ENCODE results near the gene GPR65. TPM values are rescaled to one million over a fixed set of nuclear protein-coding genes. Genes with fewer than 3 reads are reported as not detected.

The GPR65 gene
- total and polyA plus RNA-seq, 3 donors from 2014 or later = 0.08 to 0.96 (median 0.31) TPM

DNA sequence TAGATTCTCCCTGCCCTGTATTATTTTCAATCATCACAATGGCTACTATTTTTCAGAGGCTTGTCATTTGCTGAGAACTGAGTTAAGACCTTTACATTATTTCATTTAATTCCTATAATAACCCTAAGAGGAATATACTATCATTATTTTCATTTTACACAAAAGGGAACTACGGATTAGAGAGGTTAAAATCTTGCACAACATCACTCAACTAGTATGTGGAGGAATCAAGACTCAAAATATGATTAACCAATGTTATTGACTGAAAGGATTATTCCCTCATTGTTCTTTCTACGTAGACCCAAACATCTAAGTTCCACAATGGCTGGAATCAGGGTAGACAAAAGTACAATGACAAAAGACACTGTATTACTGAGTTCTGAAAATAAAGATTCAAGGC, 45.0 kb downstream of the GPR65 start:
- 79 to 82% methylated on average over 2 of the region's 2 CpGs for WGBS, 2 donors
- H3K36me3 ChIP-seq (ENCODE audit: low read depth, missing control alignments) = no peaks in the 10 kb centered on the region
- no peaks in the 10 kb centered on the region for H3K9me3 ChIP-seq
- no peak overlapping the region for H3K4me3 ChIP-seq
- H3K4me1 ChIP-seq = no peaks in the 10 kb centered on the region
- no peaks in the 10 kb centered on the region for H3K27me3 ChIP-seq
- DNase-seq = no peak
- intact Hi-C loops (cut with DNase I; ENCODE audit: low total_unique reads) = no loop called here
- H3K27ac ChIP-seq = no peak overlapping the region
- no peak for TF ChIP-seq POLR2A (IDR thresholded peaks at IDR 0.05)
- TF ChIP-seq, protein P1, sequence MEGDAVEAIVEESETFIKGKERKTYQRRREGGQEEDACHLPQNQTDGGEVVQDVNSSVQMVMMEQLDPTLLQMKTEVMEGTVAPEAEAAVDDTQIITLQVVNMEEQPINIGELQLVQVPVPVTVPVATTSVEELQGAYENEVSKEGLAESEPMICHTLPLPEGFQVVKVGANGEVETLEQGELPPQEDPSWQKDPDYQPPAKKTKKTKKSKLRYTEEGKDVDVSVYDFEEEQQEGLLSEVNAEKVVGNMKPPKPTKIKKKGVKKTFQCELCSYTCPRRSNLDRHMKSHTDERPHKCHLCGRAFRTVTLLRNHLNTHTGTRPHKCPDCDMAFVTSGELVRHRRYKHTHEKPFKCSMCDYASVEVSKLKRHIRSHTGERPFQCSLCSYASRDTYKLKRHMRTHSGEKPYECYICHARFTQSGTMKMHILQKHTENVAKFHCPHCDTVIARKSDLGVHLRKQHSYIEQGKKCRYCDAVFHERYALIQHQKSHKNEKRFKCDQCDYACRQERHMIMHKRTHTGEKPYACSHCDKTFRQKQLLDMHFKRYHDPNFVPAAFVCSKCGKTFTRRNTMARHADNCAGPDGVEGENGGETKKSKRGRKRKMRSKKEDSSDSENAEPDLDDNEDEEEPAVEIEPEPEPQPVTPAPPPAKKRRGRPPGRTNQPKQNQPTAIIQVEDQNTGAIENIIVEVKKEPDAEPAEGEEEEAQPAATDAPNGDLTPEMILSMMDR (IDR thresholded peaks at IDR 0.05) = no peak

DNA sequence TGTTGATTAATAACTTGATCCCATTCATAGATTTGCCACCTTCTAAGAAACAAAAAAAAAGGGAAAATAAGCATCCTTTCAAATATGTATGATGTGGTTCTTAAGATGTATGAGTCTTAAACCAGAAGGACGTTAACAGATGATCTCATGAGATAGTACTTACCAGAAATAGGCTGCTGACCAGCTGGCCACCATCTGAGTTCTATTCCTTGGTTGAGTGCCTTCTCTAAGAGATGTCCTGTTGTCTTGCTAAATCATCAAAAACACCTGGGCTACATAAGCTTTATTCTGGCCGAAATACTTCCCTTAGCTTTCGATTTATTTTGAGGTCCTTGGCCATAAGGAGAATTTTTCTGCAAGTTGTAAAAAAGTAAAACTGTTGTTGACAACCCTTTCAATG, 55.6 kb downstream of the GPR65 start:
- no peaks in the 10 kb centered on the region for H3K27me3 ChIP-seq
- TF ChIP-seq POLR2A (IDR thresholded peaks at IDR 0.05) = no peak
- TF ChIP-seq, protein P1 (IDR thresholded peaks at IDR 0.05) = no peak
- DNase-seq = no peak
- intact Hi-C loops (cut with DNase I; ENCODE audit: low total_unique reads) = no loop called here
- no peaks in the 10 kb centered on the region for H3K36me3 ChIP-seq (ENCODE audit: low read depth, missing control alignments)
- H3K4me3 ChIP-seq = no peak overlapping the region
- WGBS, 2 donors = 53 to 77% methylated on average over 3 of the region's 3 CpGs
- no peaks in the 10 kb centered on the region for H3K9me3 ChIP-seq
- H3K27ac ChIP-seq = no peak overlapping the region
- no peaks in the 10 kb centered on the region for H3K4me1 ChIP-seq

DNA sequence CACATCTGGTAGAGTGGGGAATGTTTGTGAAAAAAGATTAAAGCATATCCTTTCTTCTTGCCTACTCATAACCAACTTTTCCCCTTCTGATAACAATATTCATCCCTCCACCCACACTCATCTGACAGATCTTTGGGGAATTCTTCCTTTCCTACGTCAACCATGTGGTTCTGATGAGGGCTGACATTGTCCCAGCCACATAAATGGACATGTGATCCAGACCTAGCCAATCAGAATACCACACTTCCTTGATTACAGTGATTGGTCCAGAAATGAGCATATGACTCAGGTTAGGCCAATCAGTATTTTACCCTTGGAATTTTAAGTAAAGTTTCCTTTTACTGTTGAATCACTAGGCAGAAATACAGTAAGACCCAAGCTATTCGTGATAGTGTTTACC, 58.9 kb downstream of the GPR65 start:
- Histone ChIP-seq H3K36me3 (ENCODE audit: low read depth, missing control alignments) (no peaks in the 10 kb centered on the region), H3K4me3 (peak overlapping the region; percentile 7 to 8), H3K4me1 (no peaks in the 10 kb centered on the region), H3K27me3 (no peaks in the 10 kb centered on the region), H3K9me3 (no peaks in the 10 kb centered on the region), H3K27ac (no peak overlapping the region)
- WGBS, 2 donors = 48 to 58% methylated on average over 2 of the region's 2 CpGs
- intact Hi-C loops (cut with DNase I; ENCODE audit: low total_unique reads) = no loop called here
- DNase-seq = peak; percentile 39
- no peak for TF ChIP-seq POLR2A (IDR thresholded peaks at IDR 0.05)
- TF ChIP-seq, protein P1 (IDR thresholded peaks at IDR 0.05) = no peak

Small RNA genes lying within 50 kb of the gene (small RNA-seq; reads per million reads assigned to genes)
- 0 reads per million in 2 donors for gene RNU6-835P

Other genes with a start within 250 kb of the GPR65 start
- gene GALC, start 12.0 kb upstream of the GPR65 start, total RNA-seq = 100 to 1,000 TPM in 1 of 2 donors, 10 to 100 TPM in 1; 79.6 to 100 TPM
- gene GALC, start 12.0 kb upstream of the GPR65 start, polyA plus RNA-seq (ENCODE audit: insufficient read depth, low read depth, low replicate concordance) = 50.7 TPM